ENCODE measurements around the gene NSD2. TPM values are rescaled to one million over a fixed set of nuclear protein-coding genes. Genes with fewer than 3 reads are reported as not detected.

Gene NSD2
- total RNA-seq, 1 donor from 2014 or later: 85.6 TPM

DNA sequence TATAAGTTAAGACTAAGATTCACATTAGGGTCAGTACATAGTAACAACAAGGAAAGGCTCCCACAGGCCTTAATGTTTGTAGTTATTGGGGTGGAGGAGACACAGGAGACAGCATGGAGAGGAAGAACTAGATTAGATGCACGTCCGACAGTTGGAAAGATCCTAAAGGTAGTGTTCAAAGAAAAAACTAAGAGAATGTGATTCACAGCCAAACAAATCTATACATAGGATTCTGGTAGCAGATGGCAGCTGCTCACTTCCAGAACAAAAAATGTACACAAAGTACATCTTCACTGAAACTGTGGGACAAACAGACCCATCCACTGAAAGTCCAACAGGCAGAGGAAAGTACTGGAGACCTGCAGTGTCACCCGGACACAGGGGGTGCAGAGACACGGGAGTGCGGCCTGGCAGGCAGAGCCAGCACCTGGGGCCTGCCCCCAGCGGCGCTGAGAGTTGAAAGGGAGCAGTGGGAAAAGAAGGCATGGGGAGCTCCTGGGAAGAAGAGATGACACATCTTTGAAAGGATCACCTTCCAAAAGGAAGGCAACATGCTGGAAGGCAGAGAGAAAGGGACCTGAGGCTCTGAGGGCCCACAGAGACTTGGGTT, 97.6 kb downstream of the NSD2 start:
- H3K4me3 ChIP-seq (ENCODE audit: low read depth, low read length): no peak overlapping the region
- no peak for DNase-seq (ENCODE audit: low read depth)
- TF ChIP-seq CTCF (conservative IDR thresholded peaks at IDR 0.05; ENCODE audit: low read depth, low read length): no peak

GRCh38 chr4:1969928-1970723, 98.9 kb downstream of the NSD2 start:
- DNase-seq (ENCODE audit: low read depth): no peak
- no peak for TF ChIP-seq CTCF (conservative IDR thresholded peaks at IDR 0.05; ENCODE audit: low read depth, low read length)
- no peak overlapping the region for H3K4me3 ChIP-seq (ENCODE audit: low read depth, low read length)

DNA sequence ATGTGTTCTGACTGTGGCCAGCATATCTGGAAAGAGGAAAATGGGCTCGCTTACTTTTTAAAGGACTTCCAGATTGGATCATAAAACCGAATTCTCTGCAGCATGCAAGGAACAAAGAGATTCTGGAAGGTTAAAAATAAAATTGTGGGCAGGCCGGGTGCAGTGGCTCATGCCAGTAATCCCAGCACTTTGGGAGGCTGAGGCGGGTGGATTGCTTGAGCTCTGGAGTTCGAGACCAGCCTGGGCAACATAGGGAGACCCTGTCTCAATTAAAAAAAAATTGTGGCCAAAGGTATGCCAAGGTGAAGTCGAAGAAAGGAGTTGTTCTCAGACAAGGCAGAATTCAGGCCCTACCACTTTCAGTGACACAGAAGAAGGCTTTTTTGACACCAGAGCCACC, 99.7 kb downstream of the NSD2 start:
- DNase-seq (ENCODE audit: low read depth): no peak
- no peak for TF ChIP-seq CTCF (conservative IDR thresholded peaks at IDR 0.05; ENCODE audit: low read depth, low read length)
- H3K4me3 ChIP-seq (ENCODE audit: low read depth, low read length): no peak overlapping the region

DNA sequence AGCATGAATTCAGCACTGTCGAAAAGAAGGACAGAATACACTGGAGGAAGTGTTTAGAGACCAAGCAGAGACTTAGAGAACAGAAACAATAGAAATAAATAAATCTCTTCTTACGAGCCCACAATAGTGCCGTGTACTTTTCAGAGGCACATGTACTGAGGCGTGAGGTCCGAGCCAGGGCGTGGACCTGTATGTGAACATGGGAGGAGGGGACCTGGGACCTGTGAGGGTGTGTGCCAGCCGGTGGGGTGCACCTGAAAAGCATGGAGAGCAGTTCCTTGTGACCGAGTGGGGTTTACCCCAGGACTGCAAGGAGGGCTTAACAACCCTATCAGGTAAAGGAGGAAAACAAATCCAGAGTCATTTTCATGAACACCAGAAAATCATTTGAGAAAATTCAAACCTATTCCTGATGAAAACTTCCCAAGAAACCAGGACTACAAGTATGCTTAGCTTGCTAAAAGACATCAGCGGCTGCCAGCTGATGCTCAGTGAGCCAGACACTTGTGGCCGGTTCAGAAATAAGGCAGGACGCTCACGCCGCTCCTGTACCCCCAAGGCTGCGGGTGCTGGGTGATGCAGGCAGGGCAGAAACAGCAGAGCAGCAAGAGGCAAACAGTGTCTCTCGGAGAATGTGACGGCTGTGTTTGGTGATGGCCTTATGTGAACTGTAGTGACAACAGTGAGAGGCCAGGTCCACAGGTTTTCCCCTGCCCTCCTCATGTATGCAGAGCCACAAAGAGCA, 100.4 kb downstream of the NSD2 start:
- no peak for TF ChIP-seq CTCF (conservative IDR thresholded peaks at IDR 0.05; ENCODE audit: low read depth, low read length)
- no peak for DNase-seq (ENCODE audit: low read depth)

DNA sequence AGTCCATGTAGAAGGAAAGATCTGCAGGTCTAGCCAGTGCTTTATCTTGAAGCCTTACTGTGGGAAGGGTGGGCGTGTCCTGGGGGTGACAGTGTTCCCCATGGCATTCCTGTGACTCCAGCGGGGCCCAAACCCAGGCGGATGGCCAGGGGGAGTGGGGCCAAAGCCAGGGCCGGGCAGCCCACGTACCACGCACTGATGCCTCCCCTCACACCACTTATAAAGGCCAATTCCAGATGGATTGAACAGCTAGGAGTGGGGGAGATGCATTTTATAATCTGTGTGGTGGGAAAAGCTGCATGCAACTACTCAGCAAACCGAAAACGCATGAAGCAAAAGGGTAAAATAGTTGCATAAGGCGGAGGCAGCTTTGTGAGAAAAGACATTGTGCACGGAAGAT, 101.2 kb downstream of the NSD2 start:
- DNase-seq (ENCODE audit: low read depth): no peak
- H3K4me3 ChIP-seq (ENCODE audit: low read depth, low read length): no peak overlapping the region
- TF ChIP-seq CTCF (conservative IDR thresholded peaks at IDR 0.05; ENCODE audit: low read depth, low read length): no peak

More for the DNA sequence above, 100.4 kb downstream of the NSD2 start:
- H3K4me3 ChIP-seq (ENCODE audit: low read depth, low read length): no peak overlapping the region

- H3K4me3 ChIP-seq (ENCODE audit: low read depth, low read length): no peak overlapping the region
- DNase-seq (ENCODE audit: low read depth): no peak
- TF ChIP-seq CTCF (conservative IDR thresholded peaks at IDR 0.05; ENCODE audit: low read depth, low read length): no peak
Measured at GRCh38 chr4:1973218-1973617, 102.0 kb downstream of the NSD2 start.

All from epithelial cell of proximal tubule (primary cell).